Measurements from ENCODE around the gene C1RL.

DNA sequence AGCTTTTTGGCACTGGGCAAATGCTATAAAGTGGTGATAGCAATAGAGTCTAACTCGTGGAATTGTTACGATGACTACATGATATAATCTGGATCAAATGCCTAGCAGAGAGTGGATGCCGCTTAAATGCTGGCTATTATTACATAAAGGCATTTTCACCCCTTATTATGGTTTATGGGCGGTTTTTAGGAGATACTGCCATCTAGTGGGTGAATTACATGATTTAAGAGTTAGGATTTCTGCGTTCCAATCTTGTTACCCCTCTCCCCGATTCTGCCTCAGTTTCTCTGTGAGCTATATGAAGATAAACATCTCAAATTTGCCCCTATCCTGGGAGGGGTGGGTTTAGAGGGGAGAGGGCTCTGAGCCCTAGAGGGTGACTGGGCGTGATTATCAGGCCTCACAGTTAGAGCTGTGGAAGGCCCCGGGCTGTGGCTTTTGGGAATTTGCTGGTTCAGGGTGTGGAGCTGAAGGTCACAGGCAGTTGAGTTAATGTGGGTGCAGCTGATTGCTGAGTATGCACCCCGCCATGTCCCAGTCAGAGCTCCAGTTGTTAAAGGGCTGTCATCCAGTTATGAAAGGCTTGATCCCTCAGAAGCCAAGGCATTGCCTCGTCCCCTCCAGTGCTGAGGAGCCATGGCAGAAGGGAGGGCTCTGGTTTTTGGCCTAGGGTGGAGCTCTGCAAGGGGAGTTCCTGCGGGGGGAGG lies 35.6 kb upstream of the C1RL start:
- TF ChIP-seq CTCF (IDR thresholded peaks at IDR 0.05), result peak in 2 of 3 experiments; percentile 7 to 37
- TF ChIP-seq POLR2A (IDR thresholded peaks at IDR 0.05), result no peak
- TF ChIP-seq POLR2AphosphoS5 (IDR thresholded peaks at IDR 0.05; ENCODE audit: insufficient read depth in 1 of 2, low read depth in 1 of 2), result no peak

All from vagina (tissue), 2 donors.